COLO668 (cell line): ENCODE measurements around the gene ANGPTL2.
"Not testable (repeated sequence)": the region's sequence is repeated elsewhere in the genome, so short reads cannot be mapped to it uniquely, and the experiment has no call there.

ENCODE experiments used
- DNase-seq: peaks from one replicate; lab custom pipeline; 2025; ENCODE audit not compliant: unreplicated experiment; lab: John Stamatoyannopoulos, UW

Gene ANGPTL2

GRCh38 chr9:127122176-127123063, at the start of gene ANGPTL2:
TSS of gene ANGPTL2 (minus strand) at chr9:127122635. CDS start at chr9:127108731, 13,904 bp downstream.
- DNase-seq: peak; percentile 50

- DNase-seq: not testable (repeated sequence)
These were observed 48.9 kb upstream of the ANGPTL2 start for GRCh38 chr9:127171348-127171747.

- no peak for DNase-seq
These were observed 48.2 kb upstream of the ANGPTL2 start for GRCh38 chr9:127170652-127171051.

- no peak for DNase-seq
These were observed 47.7 kb upstream of the ANGPTL2 start for GRCh38 chr9:127170103-127170502.

- no peak for DNase-seq
These were observed 47.1 kb upstream of the ANGPTL2 start for GRCh38 chr9:127169575-127169883.

GRCh38 chr9:127168756-127169574, 46.5 kb upstream of the ANGPTL2 start:
- no peak for DNase-seq

- no peak for DNase-seq
These were observed 45.3 kb upstream of the ANGPTL2 start for GRCh38 chr9:127167560-127168326.

- DNase-seq: peak; percentile 70
These were observed 44.5 kb upstream of the ANGPTL2 start for GRCh38 chr9:127166651-127167524.

GRCh38 chr9:127166111-127166510, 43.7 kb upstream of the ANGPTL2 start:
- no peak for DNase-seq

- DNase-seq: no peak
These were observed 42.7 kb upstream of the ANGPTL2 start for GRCh38 chr9:127165116-127165515.

GRCh38 chr9:127163409-127163808, 41.0 kb upstream of the ANGPTL2 start:
- DNase-seq: no peak

GRCh38 chr9:127162864-127163365, 40.5 kb upstream of the ANGPTL2 start:
- no peak for DNase-seq

GRCh38 chr9:127162046-127162863, 39.8 kb upstream of the ANGPTL2 start:
- DNase-seq: no peak

GRCh38 chr9:127161081-127161624, 38.7 kb upstream of the ANGPTL2 start:
- no peak for DNase-seq

- DNase-seq: no peak
These were observed 37.6 kb upstream of the ANGPTL2 start for GRCh38 chr9:127159949-127160610.

GRCh38 chr9:127159325-127159801, 36.9 kb upstream of the ANGPTL2 start:
- DNase-seq: no peak

GRCh38 chr9:127158786-127159324, 36.4 kb upstream of the ANGPTL2 start:
- DNase-seq: no peak

GRCh38 chr9:127155314-127155960, 33.0 kb upstream of the ANGPTL2 start:
- DNase-seq: no peak
